ENCODE data around the gene RELB.
A peak's percentile ranks its signal among the peaks of the same experiment; 100 is the strongest.
"Not testable (repeated sequence)": the region's sequence is repeated elsewhere in the genome, so short reads cannot be mapped to it uniquely, and the experiment has no call there.

RELB gene

GRCh38 chr19:44987148-44987675, 14.1 kb upstream of the RELB start:
- no peak for DNase-seq

DNA sequence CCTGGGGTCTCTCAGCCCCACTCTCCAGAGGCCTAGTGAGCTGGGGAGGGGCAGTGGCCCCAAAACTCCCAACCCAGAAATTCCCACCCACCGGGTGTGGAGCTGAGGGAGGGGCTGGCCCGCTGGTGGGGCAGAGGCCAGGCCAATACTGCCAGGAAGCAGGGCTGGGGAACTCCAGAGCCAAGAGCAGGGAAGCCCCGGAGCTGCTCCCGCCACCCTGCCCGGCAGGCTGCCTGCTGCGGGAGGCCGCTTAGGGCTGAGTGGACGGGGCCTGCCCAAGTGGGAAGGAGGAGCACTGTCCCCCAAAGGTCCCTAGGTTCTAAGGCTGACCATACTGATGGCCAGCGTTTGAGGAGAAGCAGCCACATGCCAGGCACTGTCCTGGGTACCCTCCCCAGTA, 13.0 kb upstream of the RELB start:
- DNase-seq: no peak

DNA sequence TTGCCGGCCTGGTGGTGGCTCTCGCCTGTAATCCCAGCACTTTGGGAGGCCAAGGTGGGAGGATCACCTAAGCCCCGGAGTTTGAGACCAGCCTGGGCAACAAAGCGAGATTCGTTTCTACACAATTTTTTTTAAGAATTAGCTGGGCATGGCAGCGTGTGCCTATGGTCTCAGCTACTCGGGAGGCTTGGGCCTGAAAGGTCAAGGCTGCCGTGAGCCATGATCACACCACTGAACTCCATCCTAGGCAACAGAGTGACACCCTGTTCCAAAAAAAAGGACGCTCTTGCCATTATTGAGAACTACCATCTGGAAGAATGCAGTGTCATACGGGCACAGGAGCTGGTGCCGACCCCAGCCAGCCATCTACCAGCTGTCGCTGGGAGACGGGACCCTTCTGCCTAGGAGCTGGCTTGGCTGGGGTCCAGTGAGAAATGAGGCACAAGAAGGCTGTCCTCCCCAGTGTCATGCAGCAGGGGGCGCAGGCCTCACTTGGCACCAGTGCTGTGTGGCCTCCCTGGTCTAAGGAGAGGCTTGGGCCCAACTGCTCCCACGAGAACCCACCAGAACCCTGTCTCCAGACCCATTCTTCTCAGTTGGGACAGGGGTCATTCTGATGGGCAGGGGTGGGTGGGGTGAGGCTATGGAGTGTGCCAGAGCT, 12.2 kb upstream of the RELB start:
- no peak for DNase-seq

- no peak for DNase-seq
Observed at GRCh38 chr19:44990459-44990858, 10.8 kb upstream of the RELB start.

- DNase-seq: no peak
Observed at GRCh38 chr19:44990966-44991365, 10.3 kb upstream of the RELB start.

DNA sequence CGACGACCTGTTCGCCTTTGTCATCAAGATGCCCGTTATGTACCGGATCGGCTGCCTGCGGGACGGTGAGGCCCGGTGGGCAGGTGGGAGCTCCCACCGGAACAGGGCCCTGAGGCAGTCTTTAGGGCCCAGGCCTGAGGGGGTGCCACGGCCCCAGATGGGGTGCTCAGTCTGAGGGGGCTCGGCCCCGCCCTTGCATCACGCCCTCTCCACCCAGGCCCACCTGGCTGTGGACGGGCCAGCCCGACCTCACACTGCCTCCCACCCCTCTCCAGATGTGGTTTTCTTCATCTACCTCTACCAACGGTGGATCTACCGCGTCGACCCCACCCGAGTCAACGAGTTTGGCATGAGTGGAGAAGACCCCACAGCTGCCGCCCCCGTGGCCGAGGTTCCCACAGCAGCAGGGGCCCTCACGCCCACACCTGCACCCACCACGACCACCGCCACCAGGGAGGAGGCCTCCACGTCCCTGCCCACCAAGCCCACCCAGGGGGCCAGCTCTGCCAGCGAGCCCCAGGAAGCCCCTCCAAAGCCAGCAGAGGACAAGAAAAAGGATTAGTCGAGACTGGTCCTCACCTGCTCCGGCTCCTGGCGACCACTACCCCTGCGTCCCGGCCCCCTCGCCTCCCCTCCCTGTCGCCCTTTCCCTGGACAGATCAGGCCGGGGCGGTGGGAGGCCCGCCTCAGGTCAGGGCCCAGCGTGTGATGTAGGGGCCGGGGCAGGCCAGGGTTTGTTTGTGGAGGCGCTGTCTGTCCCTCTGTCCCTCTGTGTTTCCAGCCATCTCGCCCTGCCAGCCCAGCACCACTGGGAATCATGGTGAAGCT, 8.7 kb upstream of the RELB start:
- no peak for DNase-seq

GRCh38 chr19:44993526-44993925, 7.7 kb upstream of the RELB start:
- DNase-seq: no peak

DNA sequence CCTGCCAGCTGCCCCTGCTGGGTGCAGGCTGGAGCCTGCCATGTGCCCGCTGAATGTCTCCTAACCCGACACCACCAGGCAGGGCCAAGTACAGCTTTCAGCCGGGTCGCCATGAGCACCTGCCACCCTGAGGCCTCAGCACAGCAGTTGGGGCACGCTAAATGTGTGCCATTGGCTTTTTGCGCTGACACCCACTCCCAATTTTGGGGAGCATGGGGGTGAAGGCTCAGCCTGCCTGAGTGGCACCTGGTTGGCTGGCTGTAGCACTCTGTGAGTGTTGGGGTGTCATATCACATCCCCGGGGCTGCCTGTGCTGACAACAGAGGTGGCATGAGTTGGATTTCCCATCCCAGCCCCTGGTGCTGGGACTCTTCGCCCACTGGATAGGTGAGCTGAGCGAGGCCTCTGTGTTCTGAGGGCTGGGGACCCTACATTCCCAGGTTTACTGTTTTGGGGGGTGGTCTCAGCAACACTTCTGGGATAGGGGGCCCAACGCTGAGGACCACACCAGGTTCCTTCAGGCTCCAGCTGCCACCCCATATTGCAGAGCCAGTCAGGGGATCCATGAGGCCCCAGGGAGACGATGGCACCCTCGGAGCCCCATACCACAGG, 7.2 kb upstream of the RELB start:
- no peak for DNase-seq

- no peak for DNase-seq
Observed at GRCh38 chr19:44998025-44998424, 3.2 kb upstream of the RELB start.

DNA sequence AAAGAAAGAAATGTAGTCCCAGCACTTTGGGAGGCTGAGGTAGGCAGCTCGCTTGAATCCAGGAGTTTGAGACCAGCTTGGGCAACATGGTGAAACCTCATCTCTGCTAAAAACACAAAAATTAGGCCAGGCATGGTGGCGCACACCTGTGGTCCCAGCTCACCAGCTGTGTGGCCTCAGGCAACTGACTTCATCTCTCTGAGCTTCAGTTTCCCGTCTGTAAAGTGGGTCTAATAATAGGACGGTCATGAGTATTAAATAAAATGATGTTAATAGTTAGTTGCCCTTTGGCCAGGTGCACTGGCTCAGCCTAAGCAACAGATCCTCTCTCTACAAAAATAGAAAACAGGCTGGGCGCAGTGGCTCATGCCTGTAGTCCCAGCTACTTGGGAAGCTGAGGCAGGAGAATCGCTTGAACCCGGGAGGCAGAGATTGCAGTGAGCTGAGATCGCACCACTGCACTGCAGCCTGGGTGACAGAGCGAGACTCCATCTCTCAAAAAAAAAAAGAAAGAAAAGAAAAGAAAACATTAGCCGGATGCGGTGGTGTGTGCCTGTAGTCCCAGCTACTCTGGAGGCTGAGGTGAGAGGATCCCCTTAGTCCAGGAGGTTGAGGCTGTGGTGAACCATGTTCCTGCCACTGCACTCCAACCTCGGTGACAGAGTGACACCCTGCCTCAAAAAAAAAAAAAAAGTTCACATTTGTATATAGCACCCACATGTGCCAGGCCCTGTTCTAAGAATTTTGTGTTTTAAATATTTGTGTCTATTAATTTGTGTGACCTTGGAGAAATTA, 1.9 kb upstream of the RELB start:
- not testable (repeated sequence) for DNase-seq

DNA sequence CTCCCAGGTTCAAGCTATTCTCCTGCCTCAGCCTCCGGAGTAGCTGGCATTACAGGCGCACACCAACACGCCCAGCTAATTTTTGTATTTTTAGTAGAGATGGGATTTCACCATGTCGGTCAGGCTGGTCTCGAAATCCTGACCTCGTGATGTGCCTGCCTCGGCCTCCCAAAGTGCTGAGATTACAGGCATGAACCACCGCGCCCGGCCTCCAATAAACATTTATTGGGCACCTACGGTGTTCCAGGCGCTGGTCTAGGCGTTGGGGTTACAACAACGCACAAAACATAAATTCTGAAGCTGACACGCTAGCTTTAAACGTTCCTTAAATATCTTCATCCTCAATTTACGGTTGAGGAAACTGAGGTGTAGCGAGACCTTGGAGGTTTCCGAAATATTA, 599 bp upstream of the RELB start:
- DNase-seq: not testable (repeated sequence)

- no peak for DNase-seq
Observed at GRCh38 chr19:45003485-45003884, 2.2 kb downstream of the RELB start.

DNA sequence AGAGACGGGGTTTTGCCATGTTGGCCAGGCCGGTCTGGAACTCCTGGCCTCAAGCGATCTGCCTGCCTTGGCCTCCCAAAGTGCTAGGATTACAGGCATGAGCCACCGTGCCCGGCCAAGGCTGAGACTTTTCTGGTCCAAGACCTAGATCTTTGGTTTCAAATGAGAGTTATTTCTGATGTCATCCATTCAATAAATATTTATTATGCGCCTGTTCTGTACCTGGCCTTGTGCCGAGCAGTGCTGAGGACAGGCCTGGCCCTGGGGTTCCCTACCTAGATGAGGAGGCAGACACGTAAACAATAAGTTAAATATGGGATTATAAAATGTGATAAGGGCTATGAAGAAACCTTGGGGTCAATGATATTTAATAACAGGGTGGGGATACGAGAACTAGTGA, 4.5 kb downstream of the RELB start:
- DNase-seq: no peak

GRCh38 chr19:45008552-45008951, 7.3 kb downstream of the RELB start:
- DNase-seq: no peak

DNA sequence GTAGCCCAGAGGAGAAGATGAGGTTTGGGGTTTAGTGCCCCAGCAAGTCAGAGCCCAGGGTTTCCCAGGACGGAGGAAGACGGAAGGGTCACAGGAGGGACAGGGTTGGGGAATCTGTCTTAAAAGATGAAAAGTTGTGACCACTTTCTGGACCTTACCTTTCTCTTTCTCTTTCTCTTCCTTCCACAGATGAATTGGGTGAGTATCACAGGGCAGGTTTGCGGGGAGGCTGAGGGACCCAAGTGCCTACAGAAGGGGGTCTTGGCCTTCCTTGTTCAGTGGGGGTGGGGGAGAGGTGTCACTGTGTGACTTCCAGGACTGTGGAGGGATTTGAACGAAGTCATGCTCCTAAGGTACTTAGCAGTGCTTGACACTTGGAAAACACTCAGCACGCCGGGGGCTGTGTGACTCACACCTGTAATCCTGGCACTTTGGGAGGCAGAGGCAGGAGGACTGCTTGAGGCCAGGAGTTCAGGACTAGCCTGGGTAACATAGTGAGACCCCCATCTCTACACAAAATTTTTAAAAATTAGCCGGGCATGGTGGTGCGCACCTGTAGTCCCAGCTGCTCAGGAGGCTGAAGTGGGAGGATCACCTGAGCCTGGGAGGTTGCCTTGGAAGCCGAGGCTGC, 8.5 kb downstream of the RELB start:
- no peak for DNase-seq

- DNase-seq: no peak
Observed at GRCh38 chr19:45010306-45010705, 9.0 kb downstream of the RELB start.

- DNase-seq: no peak
Observed at GRCh38 chr19:45011959-45012358, 10.7 kb downstream of the RELB start.

DNA sequence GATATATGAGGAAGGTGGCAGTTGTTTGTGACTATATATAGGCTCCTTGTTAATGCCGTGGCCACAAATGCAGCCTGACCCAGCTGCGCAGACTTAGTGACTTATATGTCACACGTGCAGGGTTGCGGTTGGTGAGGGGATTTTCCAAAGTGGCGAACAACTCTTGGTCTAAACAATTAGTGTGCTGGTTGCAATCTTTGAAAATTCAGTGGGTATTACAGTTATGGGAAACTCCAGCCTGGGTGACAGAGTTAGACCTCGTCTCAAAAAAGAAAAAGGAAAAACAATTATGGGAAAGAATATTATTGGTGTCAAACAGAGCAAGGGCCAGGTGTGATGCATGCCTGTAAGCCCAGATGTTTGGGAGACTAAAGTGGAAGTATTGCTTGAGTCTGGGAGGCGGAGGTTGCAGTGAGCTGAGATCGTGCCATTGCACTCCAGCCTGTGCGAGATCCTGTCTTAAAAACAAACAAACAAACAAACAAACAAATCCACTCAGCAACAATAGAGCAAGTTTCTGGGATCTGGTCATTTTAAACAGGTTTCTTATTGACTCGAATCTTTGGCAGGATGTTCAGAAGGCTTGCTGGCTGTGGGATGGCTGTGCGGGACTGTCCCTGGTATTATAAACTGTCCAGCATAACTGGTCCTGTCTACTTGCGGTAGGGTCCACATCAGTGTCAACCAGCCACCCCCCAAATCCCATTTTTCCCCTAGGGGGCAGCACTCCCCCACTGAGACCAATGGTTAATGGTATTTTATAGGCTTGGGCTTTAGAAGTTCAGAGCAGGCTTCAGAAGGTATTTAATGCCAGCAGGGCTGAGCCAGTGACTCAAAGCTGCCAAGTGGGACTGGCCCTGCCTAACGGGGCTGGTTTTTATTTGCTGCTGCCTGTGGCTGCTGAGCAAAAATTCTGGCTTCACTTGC, 15.4 kb downstream of the RELB start:
- DNase-seq: peak; percentile 3

- DNase-seq: no peak
Observed at GRCh38 chr19:45019187-45019586, 17.9 kb downstream of the RELB start.

GRCh38 chr19:45020071-45020470, 18.8 kb downstream of the RELB start:
- no peak for DNase-seq

- no peak for DNase-seq
Observed at GRCh38 chr19:45021971-45022370, 20.7 kb downstream of the RELB start.

All from NCI-H526 treated with DMSO at 0.1 percent for 48 hours (cell line).